H9 (cell line): ENCODE measurements around the gene KAT6B. TPM values are rescaled to one million over a fixed set of nuclear protein-coding genes. Genes with fewer than 3 reads are reported as not detected.
A peak's percentile ranks its signal among the peaks of the same experiment; 100 is the strongest.

Experiments
- DNase-seq: peaks from one replicate; pipeline ENCODE4 v3.0.0-alpha.2; 2017
- H2AFZ ChIP-seq: one replicate; pipeline ENCODE4 v1.6.1; 2013; ENCODE audit warnings: mild to moderate bottlenecking, low read length, control low read depth, moderate library complexity
- H2AK5ac ChIP-seq: 2 replicates; pipeline ENCODE4 v1.6.1; 2013; ENCODE audit warnings: low read length, control low read depth, mixed read lengths; ENCODE audit not compliant: insufficient read length
- H2BK120ac ChIP-seq: one replicate; pipeline ENCODE4 v1.6.1; 2013; ENCODE audit warnings: low read depth, mild to moderate bottlenecking, low read length, control low read depth, inconsistent platforms; ENCODE audit not compliant: poor library complexity, severe bottlenecking
- H2BK12ac ChIP-seq: 2 replicates; pipeline ENCODE4 v1.6.1; 2013; ENCODE audit warnings: low read length, control low read depth, mixed read lengths, low read depth; ENCODE audit not compliant: insufficient read length
- H2BK15ac ChIP-seq: 2 replicates; pipeline ENCODE4 v1.6.1; 2013; ENCODE audit warnings: low read depth, low read length, control low read depth
- H2BK20ac ChIP-seq: one replicate; pipeline ENCODE4 v1.6.1; 2013; ENCODE audit warnings: low read depth, mild to moderate bottlenecking, low read length, control low read depth, inconsistent platforms; ENCODE audit not compliant: poor library complexity, severe bottlenecking
- H2BK5ac ChIP-seq: 2 replicates; pipeline ENCODE4 v1.6.1; 2013; ENCODE audit warnings: low read length, control low read depth, mixed read lengths; ENCODE audit not compliant: insufficient read length
- H3K14ac ChIP-seq: 2 replicates; pipeline ENCODE4 v1.6.1; 2013; ENCODE audit warnings: low read length, control low read depth; ENCODE audit not compliant: insufficient read depth
- H3K18ac ChIP-seq: 2 replicates; pipeline ENCODE4 v1.6.1; 2013; ENCODE audit warnings: low read depth, mild to moderate bottlenecking, mixed read lengths, low read length, control low read depth; ENCODE audit not compliant: insufficient read length
- H3K23ac ChIP-seq: 2 replicates; pipeline ENCODE4 v1.6.1; 2013; ENCODE audit warnings: low read length, control low read depth, mixed read lengths, low read depth; ENCODE audit not compliant: insufficient read length
- H3K23me2 ChIP-seq: 2 replicates; pipeline ENCODE4 v1.6.1; 2013; ENCODE audit warnings: low read depth, mild to moderate bottlenecking, mixed read lengths, low read length, control low read depth; ENCODE audit not compliant: insufficient read length, poor library complexity, severe bottlenecking
- H3K27ac ChIP-seq: 2 replicates; pipeline ENCODE4 v1.5.1; 2013; ENCODE audit warnings: low read length, control low read depth, mixed read lengths, low read depth; ENCODE audit not compliant: insufficient read length
- H3K27me3 ChIP-seq: 2 replicates; pipeline ENCODE4 v1.6.1; 2013; ENCODE audit warnings: low read length, control low read depth, inconsistent platforms; ENCODE audit not compliant: insufficient read depth
- H3K4ac ChIP-seq: 2 replicates; pipeline ENCODE4 v1.6.1; 2013; ENCODE audit warnings: low read depth, mild to moderate bottlenecking, control low read depth, inconsistent platforms, low read length, moderate library complexity
- H3K4me1 ChIP-seq: 2 replicates; pipeline ENCODE4 v1.6.1; 2013; ENCODE audit warnings: low read length, control low read depth, inconsistent platforms; ENCODE audit not compliant: insufficient read depth
- H3K4me2 ChIP-seq: 2 replicates; pipeline ENCODE4 v1.6.1; 2013; ENCODE audit warnings: low read length, control low read depth, mixed read lengths; ENCODE audit not compliant: insufficient read length, insufficient read depth
- H3K56ac ChIP-seq: 2 replicates; pipeline ENCODE4 v1.6.1; 2013; ENCODE audit warnings: low read depth, mild to moderate bottlenecking, mixed read lengths, low read length, control low read depth; ENCODE audit not compliant: insufficient read length
- H3K79me1 ChIP-seq: 2 replicates; pipeline ENCODE4 v1.6.1; 2013; ENCODE audit warnings: low read depth, mild to moderate bottlenecking, moderate library complexity, low read length, control low read depth, inconsistent platforms; ENCODE audit not compliant: insufficient read depth, poor library complexity, severe bottlenecking
- H3K79me2 ChIP-seq: 2 replicates; pipeline ENCODE4 v1.6.1; 2013; ENCODE audit warnings: low read length, control low read depth, inconsistent platforms; ENCODE audit not compliant: insufficient read depth
- H3K9ac ChIP-seq: 2 replicates; pipeline ENCODE4 v1.6.1; 2013; ENCODE audit warnings: low read length, control low read depth, mixed read lengths; ENCODE audit not compliant: insufficient read length; ENCODE audit errors: extremely low read depth
- H3K9me3 ChIP-seq: one replicate; pipeline ENCODE4 v1.6.1; 2013; ENCODE audit warnings: low read depth, low read length, inconsistent platforms; ENCODE audit not compliant: control insufficient read depth
- H3T11ph ChIP-seq: one replicate; pipeline ENCODE4 v1.6.1; 2013; ENCODE audit warnings: mild to moderate bottlenecking, low read length, control low read depth, inconsistent platforms
- H4K20me1 ChIP-seq: one replicate; pipeline ENCODE4 v1.6.1; 2013; ENCODE audit not compliant: control insufficient read depth, insufficient read length, insufficient read depth
- H4K5ac ChIP-seq: 2 replicates; pipeline ENCODE4 v1.6.1; 2013; ENCODE audit warnings: low read depth, mild to moderate bottlenecking, mixed read lengths, low read length, control low read depth; ENCODE audit not compliant: insufficient read length
- H4K8ac ChIP-seq: replicated peaks from 2 replicates; pipeline ENCODE4 v1.6.1; 2013; ENCODE audit warnings: low read length, control low read depth, mixed read lengths, low read depth; ENCODE audit not compliant: insufficient read length
- H4K91ac ChIP-seq: 2 replicates; pipeline ENCODE4 v1.6.1; 2013; ENCODE audit warnings: low read depth, mild to moderate bottlenecking, moderate library complexity, mixed read lengths, low read length, control low read depth; ENCODE audit not compliant: insufficient read length
- H3K27ac Mint-ChIP-seq, 3 experiments: 2 replicates in 2 of 3; 3 replicates in 1 of 3; pipeline ENCODE4 v1.8.0; 2020 to 2021; ENCODE audit warnings: mixed read lengths in 3 of 3, mild to moderate bottlenecking in 1 of 3, moderate library complexity in 1 of 3
- H3K27me3 Mint-ChIP-seq: 2 replicates; pipeline ENCODE4 v1.8.0; 2021; ENCODE audit warnings: low read depth, mild to moderate bottlenecking, moderate library complexity, mixed read lengths
- H3K36me3 Mint-ChIP-seq, 3 experiments: 2 replicates in 2 of 3; 3 replicates in 1 of 3; pipeline ENCODE4 v1.8.0; 2020 to 2021; ENCODE audit warnings: low read depth in 3 of 3, mixed read lengths in 3 of 3; ENCODE audit not compliant: insufficient read depth in 1 of 3
- H3K4me1 Mint-ChIP-seq, 2 experiments: 2 replicates each; pipeline ENCODE4 v1.8.0; 2020; ENCODE audit warnings: mixed read lengths in 2 of 2
- H3K4me3 Mint-ChIP-seq, 2 experiments: 2 replicates in 1 of 2; 3 replicates in 1 of 2; pipeline ENCODE4 v1.8.0; 2020 to 2021; ENCODE audit warnings: mild to moderate bottlenecking in 2 of 2, mixed read lengths in 2 of 2, moderate library complexity in 1 of 2
- H3K9me3 Mint-ChIP-seq, 2 experiments: 2 replicates in 1 of 2; 3 replicates in 1 of 2; pipeline ENCODE4 v1.8.0; 2020; ENCODE audit warnings: mild to moderate bottlenecking in 2 of 2, mixed read lengths in 2 of 2, moderate library complexity in 1 of 2
- CTCF ChIP-seq: fragments of 200-600 bp; sonication (generic); conservative IDR thresholded peaks from 3 replicates; pipeline ENCODE4 v1.8.0; 2021; ENCODE audit warnings: antibody characterized with exemption, mild to moderate bottlenecking
- WGBS: extraction: QIAGEN DNeasy Blood & Tissue Kit; methylation state at CpG from one replicate; pipeline ENCODE4 v1.1.7; 2013; ENCODE audit warnings: missing lambda C conversion rate, low lambda C conversion rate, mixed read lengths; ENCODE audit not compliant: insufficient read length; ENCODE audit errors: extremely low coverage; 5-methylcytosine and 5-hydroxymethylcytosine counted together
- total RNA-seq: library from RNA; stranded (reverse); gene quantifications from 2 replicates; pipeline ENCODE4 v1.2.1, GENCODE V29; 2021

Gene KAT6B
- total RNA-seq, 1 experiment from 2014 or later = 34.2 TPM

GRCh38 chr10:74976565-74976964, 150.2 kb downstream of the KAT6B start:
- no peak overlapping the region for H3K27ac ChIP-seq
- no peak overlapping the region for H4K91ac ChIP-seq
- no peaks in the 10 kb centered on the region for H3K9me3 ChIP-seq
- no peak overlapping the region for H3K4ac ChIP-seq
- DNase-seq = peak; percentile 38
- H4K20me1 ChIP-seq = no peaks in the 10 kb centered on the region
- peaks cover 2 to 6% (median 6%) of the 10 kb centered on the region in 3 experiments; a peak in 5 of 7 replicates for H3K36me3 Mint-ChIP-seq
- no peak overlapping the region for H2BK12ac ChIP-seq
- no peak overlapping the region for H2AK5ac ChIP-seq
- no CpG with 5 or more reads among the region's 6 CpGs for WGBS
- H3K18ac ChIP-seq = no peak overlapping the region
- H3K79me2 ChIP-seq = no peaks in the 10 kb centered on the region
- H3K9me3 Mint-ChIP-seq = no peaks in the 10 kb centered on the region
- no peak overlapping the region for H3K23ac ChIP-seq
- H3K27ac Mint-ChIP-seq = peak overlapping the region in 1 of 3 experiments; percentile 0; a peak in 2 of 7 replicates
- no peak overlapping the region for H2BK5ac ChIP-seq
- no peak overlapping the region for H2BK120ac ChIP-seq
- H4K8ac ChIP-seq = no peak overlapping the region
- H3K23me2 ChIP-seq = no peaks in the 10 kb centered on the region
- H2BK20ac ChIP-seq = no peak overlapping the region
- no peaks in the 10 kb centered on the region for H3K79me1 ChIP-seq
- no peaks in the 10 kb centered on the region for H3K4me1 Mint-ChIP-seq
- H3K4me3 Mint-ChIP-seq = no peak overlapping the region
- no peak overlapping the region for H3T11ph ChIP-seq
- H4K5ac ChIP-seq = no peak overlapping the region
- H2AFZ ChIP-seq = no peak overlapping the region
- no peak overlapping the region for H3K4me2 ChIP-seq
- H3K27me3 Mint-ChIP-seq = no peaks in the 10 kb centered on the region
- H3K56ac ChIP-seq = no peak overlapping the region
- H3K9ac ChIP-seq = no peak overlapping the region
- no peaks in the 10 kb centered on the region for H3K27me3 ChIP-seq
- H3K4me1 ChIP-seq = no peaks in the 10 kb centered on the region
- no peak overlapping the region for H3K14ac ChIP-seq
- no peak overlapping the region for H2BK15ac ChIP-seq
- peak; percentile 38; the same call in 2 of the 3 replicates for TF ChIP-seq CTCF
